Neural progenitor cell (in vitro differentiated cells): ENCODE measurements around the gene ERICH4.

Source experiments
- EZH2 ChIP-seq: fragments of 200-600 bp; sonication (generic); IDR thresholded peaks from 2 replicates; pipeline ENCODE4 v1.6.1; 2017; ENCODE audit warnings: antibody characterized with exemption, mild to moderate bottlenecking, moderate library complexity
- TF ChIP-seq, protein P1 (sequence below): fragments of 200-600 bp; sonication (generic); IDR thresholded peaks from 2 replicates; pipeline ENCODE4 v1.5.1; 2017; ENCODE audit warnings: antibody characterized with exemption, mild to moderate bottlenecking

GRCh38 chr19:41435936-41436673 lies 6.9 kb upstream of the ERICH4 start:
- TF ChIP-seq, protein P1, sequence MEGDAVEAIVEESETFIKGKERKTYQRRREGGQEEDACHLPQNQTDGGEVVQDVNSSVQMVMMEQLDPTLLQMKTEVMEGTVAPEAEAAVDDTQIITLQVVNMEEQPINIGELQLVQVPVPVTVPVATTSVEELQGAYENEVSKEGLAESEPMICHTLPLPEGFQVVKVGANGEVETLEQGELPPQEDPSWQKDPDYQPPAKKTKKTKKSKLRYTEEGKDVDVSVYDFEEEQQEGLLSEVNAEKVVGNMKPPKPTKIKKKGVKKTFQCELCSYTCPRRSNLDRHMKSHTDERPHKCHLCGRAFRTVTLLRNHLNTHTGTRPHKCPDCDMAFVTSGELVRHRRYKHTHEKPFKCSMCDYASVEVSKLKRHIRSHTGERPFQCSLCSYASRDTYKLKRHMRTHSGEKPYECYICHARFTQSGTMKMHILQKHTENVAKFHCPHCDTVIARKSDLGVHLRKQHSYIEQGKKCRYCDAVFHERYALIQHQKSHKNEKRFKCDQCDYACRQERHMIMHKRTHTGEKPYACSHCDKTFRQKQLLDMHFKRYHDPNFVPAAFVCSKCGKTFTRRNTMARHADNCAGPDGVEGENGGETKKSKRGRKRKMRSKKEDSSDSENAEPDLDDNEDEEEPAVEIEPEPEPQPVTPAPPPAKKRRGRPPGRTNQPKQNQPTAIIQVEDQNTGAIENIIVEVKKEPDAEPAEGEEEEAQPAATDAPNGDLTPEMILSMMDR, result no peak
- no peak for TF ChIP-seq EZH2
